Measurements from ENCODE around the gene SECISBP2L.

SECISBP2L gene

GRCh38 chr15:49058559-49058958 lies 12.3 kb upstream of the SECISBP2L start:
- DNase-seq (ENCODE audit: low read depth in 2 of 2): no peak

GRCh38 chr15:49055630-49056029 lies 9.4 kb upstream of the SECISBP2L start:
- DNase-seq (ENCODE audit: low read depth in 2 of 2): no peak

GRCh38 chr15:49052662-49053061 lies 6.4 kb upstream of the SECISBP2L start:
- no peak for DNase-seq (ENCODE audit: low read depth in 2 of 2)

GRCh38 chr15:49047456-49047855 lies 1.2 kb upstream of the SECISBP2L start:
- DNase-seq (ENCODE audit: low read depth in 2 of 2): no peak

DNA sequence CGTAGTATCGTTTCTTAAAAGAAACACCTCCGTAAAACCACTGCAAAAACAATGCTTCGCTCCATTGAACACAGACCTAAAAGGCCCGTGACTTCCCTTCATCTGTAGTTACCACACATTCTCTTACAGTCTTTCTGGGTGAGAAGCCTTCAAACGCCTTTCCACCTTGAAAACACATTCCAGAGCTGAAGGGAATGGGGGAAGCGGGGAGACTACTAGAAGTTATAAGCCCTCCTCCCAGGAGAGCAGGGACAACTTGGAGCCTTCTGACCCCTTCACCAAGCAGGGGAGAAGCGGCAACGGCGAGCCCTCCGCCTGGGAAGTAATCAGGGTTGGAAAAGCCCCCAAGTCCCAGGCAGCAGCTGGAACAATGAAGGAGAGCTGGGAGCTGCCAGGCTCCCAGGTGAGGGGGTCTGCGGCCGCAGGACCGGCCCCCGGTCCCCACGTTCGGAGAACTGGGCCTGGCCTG lies 461 bp downstream of the SECISBP2L start:
- no peak for DNase-seq (ENCODE audit: low read depth in 2 of 2)

GRCh38 chr15:49044766-49045606 lies 1.3 kb downstream of the SECISBP2L start:
- DNase-seq (ENCODE audit: low read depth in 2 of 2): no peak

DNA sequence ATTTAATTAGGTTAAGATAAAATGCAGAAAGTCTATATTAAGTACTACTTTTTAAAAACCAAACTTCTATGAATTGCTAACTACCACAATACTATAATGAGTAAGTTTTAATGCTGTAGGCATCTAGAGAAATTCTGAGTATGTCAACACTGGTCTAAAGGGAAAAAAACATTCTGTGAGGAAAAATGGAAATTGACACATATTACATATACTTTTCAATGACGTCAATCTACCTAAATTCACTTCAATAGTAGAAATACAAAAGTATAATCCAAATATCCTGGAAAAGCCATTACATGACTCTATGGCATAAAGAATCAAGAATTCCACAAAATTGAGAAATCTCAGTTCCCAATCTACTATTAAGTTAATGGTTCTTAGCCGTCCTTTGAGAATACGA lies 2.2 kb downstream of the SECISBP2L start:
- DNase-seq (ENCODE audit: low read depth in 2 of 2): no peak

GRCh38 chr15:49042165-49042564 lies 4.1 kb downstream of the SECISBP2L start:
- no peak for DNase-seq (ENCODE audit: low read depth in 2 of 2)

GRCh38 chr15:49041426-49041825 lies 4.8 kb downstream of the SECISBP2L start:
- DNase-seq (ENCODE audit: low read depth in 2 of 2): no peak

GRCh38 chr15:49040151-49040550 lies 6.1 kb downstream of the SECISBP2L start:
- DNase-seq (ENCODE audit: low read depth in 2 of 2): no peak

GRCh38 chr15:49038382-49038781 lies 7.9 kb downstream of the SECISBP2L start:
- DNase-seq (ENCODE audit: low read depth in 2 of 2): no peak

DNA sequence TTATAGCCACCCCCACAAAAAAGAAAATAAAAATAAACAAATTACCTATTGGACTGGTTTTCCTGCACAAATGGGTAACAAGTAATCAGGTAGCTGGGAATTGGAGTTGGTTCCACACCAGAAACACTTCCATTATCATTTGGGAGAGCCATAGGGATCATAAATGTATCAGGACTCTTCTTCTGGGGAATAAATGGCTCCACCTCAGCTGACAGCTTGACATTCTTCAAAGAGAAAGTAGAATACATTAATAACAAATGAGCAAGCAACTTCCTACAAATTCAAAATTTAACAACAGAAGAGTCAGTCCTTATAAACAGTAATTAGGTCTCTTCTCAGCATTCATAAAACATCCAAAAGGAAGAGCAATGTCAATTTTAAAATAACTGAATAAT lies 8.7 kb downstream of the SECISBP2L start:
- no peak for DNase-seq (ENCODE audit: low read depth in 2 of 2)

GRCh38 chr15:49036650-49037545 lies 9.3 kb downstream of the SECISBP2L start:
- DNase-seq (ENCODE audit: low read depth in 2 of 2): no peak

GRCh38 chr15:49035825-49036224 lies 10.4 kb downstream of the SECISBP2L start:
- no peak for DNase-seq (ENCODE audit: low read depth in 2 of 2)

GRCh38 chr15:49032601-49033145 lies 13.6 kb downstream of the SECISBP2L start:
- no peak for DNase-seq (ENCODE audit: low read depth in 2 of 2)

- DNase-seq (ENCODE audit: low read depth in 2 of 2): no peak
Measured at GRCh38 chr15:49031804-49032203, 14.4 kb downstream of the SECISBP2L start.

DNA sequence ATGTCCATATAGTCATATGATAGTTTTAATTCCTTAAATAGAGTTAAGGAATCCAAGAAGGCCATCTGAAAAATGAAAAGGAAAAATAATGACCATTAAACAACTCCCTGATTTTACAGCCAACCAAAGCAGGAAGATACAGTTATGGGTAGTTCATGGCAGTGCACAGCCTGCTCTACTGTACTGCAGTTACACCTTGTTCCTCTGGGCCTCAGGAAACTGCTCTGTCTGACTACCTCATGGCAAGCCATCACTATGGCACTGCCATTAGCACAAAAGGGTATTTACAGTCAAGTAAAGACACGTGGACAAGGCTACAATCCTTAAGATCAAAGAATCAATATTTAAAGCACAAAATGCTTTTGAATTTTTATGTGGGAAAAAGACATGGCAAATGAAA lies 19.5 kb downstream of the SECISBP2L start:
- DNase-seq (ENCODE audit: low read depth in 2 of 2): no peak

DNA sequence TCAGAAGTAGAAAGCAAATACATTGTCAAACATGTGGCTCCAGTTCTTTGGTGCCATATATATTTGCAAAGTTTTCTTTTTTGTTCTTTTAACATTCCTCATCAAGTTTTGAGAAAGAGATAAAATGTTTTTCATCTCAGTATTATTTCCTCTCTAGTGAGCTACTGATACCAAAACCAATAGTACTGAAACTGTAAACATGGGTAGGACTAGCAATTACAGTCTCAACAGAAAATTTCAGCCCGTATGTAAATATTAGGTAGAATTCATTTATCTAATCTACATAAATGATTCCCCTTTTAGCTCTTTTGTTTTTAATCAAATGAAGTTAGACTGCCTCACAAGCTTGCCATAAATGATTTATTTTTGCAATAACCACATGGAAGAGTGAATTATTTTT lies 21.4 kb downstream of the SECISBP2L start:
- DNase-seq (ENCODE audit: low read depth in 2 of 2): no peak

- no peak for DNase-seq (ENCODE audit: low read depth in 2 of 2)
Measured at GRCh38 chr15:49023354-49023753, 22.9 kb downstream of the SECISBP2L start.

GRCh38 chr15:49015896-49016295 lies 30.4 kb downstream of the SECISBP2L start:
- no peak for DNase-seq (ENCODE audit: low read depth in 2 of 2)

GRCh38 chr15:48999314-48999713 lies 46.9 kb downstream of the SECISBP2L start:
- DNase-seq (ENCODE audit: low read depth in 2 of 2): no peak

- DNase-seq (ENCODE audit: low read depth in 2 of 2): no peak
Measured at GRCh38 chr15:48996276-48996675, 50.0 kb downstream of the SECISBP2L start.
